Superior temporal gyrus (tissue), 1 donor: Measurements from ENCODE around the gene POLR3E.
"Not testable (repeated sequence)": the region's sequence is repeated elsewhere in the genome, so short reads cannot be mapped to it uniquely, and the experiment has no call there.

ENCODE experiments used
- DNase-seq: peaks from one replicate; pipeline ENCODE4 v3.0.0-alpha.2; 2016; ENCODE audit errors: extremely low spot score

POLR3E gene

GRCh38 chr16:22291860-22292318 is 5.3 kb upstream of the POLR3E start:
- no peak for DNase-seq

- no peak for DNase-seq
Observed at GRCh38 chr16:22292320-22292719, 4.9 kb upstream of the POLR3E start.

GRCh38 chr16:22293137-22294106 is 3.8 kb upstream of the POLR3E start:
- no peak for DNase-seq

- peak; percentile 25 for DNase-seq
Observed at GRCh38 chr16:22296225-22297113, 740 bp upstream of the POLR3E start.

- peak; percentile 90 for DNase-seq
Observed at GRCh38 chr16:22297871-22298733, 893 bp downstream of the POLR3E start.

- no peak for DNase-seq
Observed at GRCh38 chr16:22299036-22299435, 1.8 kb downstream of the POLR3E start.

- DNase-seq: peak; percentile 86
Observed at GRCh38 chr16:22300427-22301071, 3.3 kb downstream of the POLR3E start.

GRCh38 chr16:22301423-22301822 is 4.2 kb downstream of the POLR3E start:
- DNase-seq: not testable (repeated sequence)

GRCh38 chr16:22302776-22303363 is 5.7 kb downstream of the POLR3E start:
- DNase-seq: no peak

- no peak for DNase-seq
Observed at GRCh38 chr16:22304411-22304810, 7.2 kb downstream of the POLR3E start.

- no peak for DNase-seq
Observed at GRCh38 chr16:22306788-22307187, 9.6 kb downstream of the POLR3E start.

- DNase-seq: no peak
Observed at GRCh38 chr16:22307838-22308237, 10.6 kb downstream of the POLR3E start.

- DNase-seq: no peak
Observed at GRCh38 chr16:22308824-22309520, 11.8 kb downstream of the POLR3E start.

- DNase-seq: no peak
Observed at GRCh38 chr16:22311520-22311919, 14.3 kb downstream of the POLR3E start.

GRCh38 chr16:22312897-22313781 is 15.9 kb downstream of the POLR3E start:
- DNase-seq: no peak

- no peak for DNase-seq
Observed at GRCh38 chr16:22313876-22314470, 16.8 kb downstream of the POLR3E start.

GRCh38 chr16:22314661-22315626 is 17.7 kb downstream of the POLR3E start:
- no peak for DNase-seq
